SK-N-MC (cell line): ENCODE measurements around the gene ABCB6.

Experiments used
- EZH2 ChIP-seq: fragments of 200-600 bp; sonication (generic); IDR thresholded peaks from one replicate; pipeline ENCODE4 v1.6.1; 2017; ENCODE audit warnings: antibody characterized with exemption
- FOXP2 ChIP-seq: optimal IDR thresholded peaks from 2 replicates; pipeline ENCODE3; 2011; ENCODE audit warnings: mild to moderate bottlenecking, moderate library complexity; ENCODE audit not compliant: insufficient read depth; ENCODE audit errors: extremely low read length, control extremely low read depth
- POLR2AphosphoS5 ChIP-seq: IDR thresholded peaks from 2 replicates; pipeline ENCODE4 v1.6.1; 2012; ENCODE audit warnings: mild to moderate bottlenecking, low read depth, low read length, borderline replicate concordance

GRCh38 chr2:219177552-219178376 lies 41.0 kb downstream of the ABCB6 start, which contains the start of gene RETREG2:
- TF ChIP-seq POLR2AphosphoS5 (peak; percentile 96), EZH2 (no peak), FOXP2 (peak; percentile 72)
